MV-4-11 (cell line): ENCODE results near the gene ENAH.
A peak's percentile ranks its signal among the peaks of the same experiment; 100 is the strongest.
"Not testable (repeated sequence)": the region's sequence is repeated elsewhere in the genome, so short reads cannot be mapped to it uniquely, and the experiment has no call there.

Source experiments
- DNase-seq: peaks from one replicate; lab custom pipeline; 2025; lab: John Stamatoyannopoulos, UW

Gene ENAH

GRCh38 chr1:225523263-225523950 lies 129.5 kb downstream of the ENAH start:
- DNase-seq, result no peak

GRCh38 chr1:225522588-225523262 lies 130.2 kb downstream of the ENAH start:
- no peak for DNase-seq

- no peak for DNase-seq
Measured at GRCh38 chr1:225520587-225521227, 132.2 kb downstream of the ENAH start.

- no peak for DNase-seq
Measured at GRCh38 chr1:225519166-225519863, 133.6 kb downstream of the ENAH start.

- peak; percentile 29 for DNase-seq
Measured at GRCh38 chr1:225517697-225518096, 135.2 kb downstream of the ENAH start.

- no peak for DNase-seq
Measured at GRCh38 chr1:225517221-225517620, 135.7 kb downstream of the ENAH start.

- DNase-seq, result no peak
Measured at GRCh38 chr1:225514671-225515081, 138.2 kb downstream of the ENAH start.

GRCh38 chr1:225513576-225513975 lies 139.3 kb downstream of the ENAH start:
- DNase-seq, result not testable (repeated sequence)

- DNase-seq, result no peak
Measured at GRCh38 chr1:225511828-225512381, 141.0 kb downstream of the ENAH start.

- DNase-seq, result not testable (repeated sequence)
Measured at GRCh38 chr1:225510740-225511139, 142.2 kb downstream of the ENAH start.

- no peak for DNase-seq
Measured at GRCh38 chr1:225509770-225510169, 143.2 kb downstream of the ENAH start.

GRCh38 chr1:225509376-225509707 lies 143.6 kb downstream of the ENAH start:
- DNase-seq, result no peak

GRCh38 chr1:225508538-225509375 lies 144.2 kb downstream of the ENAH start:
- peak; percentile 43 for DNase-seq

GRCh38 chr1:225506727-225507126 lies 146.2 kb downstream of the ENAH start:
- DNase-seq, result no peak

GRCh38 chr1:225504776-225505175 lies 148.1 kb downstream of the ENAH start:
- DNase-seq, result no peak

GRCh38 chr1:225500624-225501192 lies 152.2 kb downstream of the ENAH start:
- DNase-seq, result no peak

- no peak for DNase-seq
Measured at GRCh38 chr1:225498549-225499136, 154.3 kb downstream of the ENAH start.

- no peak for DNase-seq
Measured at GRCh38 chr1:225494789-225495359, 158.0 kb downstream of the ENAH start.

GRCh38 chr1:225493591-225494246 lies 159.2 kb downstream of the ENAH start:
- no peak for DNase-seq

GRCh38 chr1:225488676-225489075 lies 164.2 kb downstream of the ENAH start:
- no peak for DNase-seq
